K562 (cell line): ENCODE measurements around the gene LTBP4. TPM values are rescaled to one million over a fixed set of nuclear protein-coding genes. Genes with fewer than 3 reads are reported as not detected.

ENCODE experiments used
- ATAC-seq: fragments of 200-7000 bp; cut with Tn5 transposase; 3 replicates; pipeline ENCODE4 v1.9.1; 2020; ENCODE audit warnings: moderate library complexity
- BruUV-seq: library from RNA; stranded (reverse); fragments of 400-500 nt; replicated peaks from 2 replicates; lab custom pipeline; 2021; lab: Mats Ljungman, UMichigan
- CTCF ChIA-PET: fragments of 300-600 bp; formaldehyde crosslinking; extraction: SDS; loops from one replicate; lab custom pipeline; 2021; ENCODE audit warnings: low intra/inter-chr PET ratio; lab: Yijun Ruan, JAX
- POLR2A ChIA-PET: fragments of 300-600, 350-650 bp; sonication (Branson Sonifier 250); formaldehyde crosslinking; extraction: SDS; loops from one replicate; lab custom pipeline; 2021; ENCODE audit warnings: antibody characterized with exemption, inconsistent platforms; lab: Yijun Ruan, JAX
- DNase-seq, 4 experiments: peaks; one replicate each; pipeline versions ENCODE4 v3.0.0 to v3.0.0-alpha.2; 2011 to 2018; ENCODE audit warnings: low spot score in 3 of 4, mixed read lengths in 3 of 4; ENCODE audit errors: extremely low read depth in 1 of 4
- FAIRE-seq: peaks from 2 replicates; lab custom pipeline; 2011; peaks lifted over from hg19 to GRCh38; lab: Jason Lieb, UNC
- H2AFZ ChIP-seq: 2 replicates; pipeline ENCODE4 v1.6.0; 2011; ENCODE audit warnings: low read depth, low read length, control low read depth, inconsistent platforms
- H3K27ac ChIP-seq: fragments of 200-600 bp; 3 replicates; pipeline ENCODE4 v1.8.0; 2011; ENCODE audit warnings: low read depth, mild to moderate bottlenecking, control low read depth, inconsistent platforms, low read length, moderate library complexity, mixed read lengths; ENCODE audit errors: extremely low read depth
- H3K27me3 ChIP-seq, 2 experiments: fragments of 300-600 bp in 1 of 2; 2 replicates in 1 of 2; 3 replicates in 1 of 2; pipeline versions ENCODE4 v1.6.0 to v1.8.0; 2011; ENCODE audit warnings: inconsistent platforms in 2 of 2, low read length in 2 of 2, mild to moderate bottlenecking in 1 of 2, mixed read lengths in 1 of 2, moderate library complexity in 1 of 2; ENCODE audit not compliant: control insufficient read depth in 2 of 2, insufficient read depth in 2 of 2
- H3K36me3 ChIP-seq: fragments of 300-600 bp; 3 replicates; pipeline ENCODE4 v1.8.0; 2011; ENCODE audit warnings: mild to moderate bottlenecking, low read length, inconsistent platforms; ENCODE audit not compliant: control insufficient read depth, insufficient read depth
- H3K4me1 ChIP-seq, 2 experiments: fragments of 200-600 bp in 1 of 2; replicated peaks in 1 of 2; 2 replicates in 1 of 2; 3 replicates in 1 of 2; pipeline versions ENCODE4 v1.5.1 to v1.8.0; 2011; ENCODE audit warnings: inconsistent platforms in 2 of 2, low read length in 2 of 2, mild to moderate bottlenecking in 1 of 2, mixed read lengths in 1 of 2, moderate library complexity in 1 of 2; ENCODE audit not compliant: control insufficient read depth in 2 of 2, insufficient read depth in 2 of 2
- H3K4me2 ChIP-seq: 2 replicates; pipeline ENCODE4 v1.6.1; 2011; ENCODE audit warnings: low read length, control low read depth, inconsistent platforms, mixed read lengths; ENCODE audit not compliant: insufficient read depth
- H3K4me3 ChIP-seq: fragments of 200-600 bp; sonication (generic), shearing (Covaris generic); 2 replicates; pipeline ENCODE4 v1.5.1; 2016; ENCODE audit warnings: control low read depth, inconsistent platforms
- H3K79me2 ChIP-seq: fragments of 200-600 bp; 3 replicates; pipeline ENCODE4 v1.8.0; 2011; ENCODE audit warnings: low read length, inconsistent platforms; ENCODE audit not compliant: control insufficient read depth, insufficient read depth
- H3K9ac ChIP-seq, 2 experiments: 2 replicates each; pipeline versions ENCODE4 v1.6.0 to v1.6.1; 2011; ENCODE audit warnings: low read depth in 2 of 2, low read length in 2 of 2, control low read depth in 1 of 2, inconsistent platforms in 1 of 2, mild to moderate bottlenecking in 1 of 2, mixed read lengths in 1 of 2; ENCODE audit not compliant: insufficient read depth in 1 of 2
- H3K9me1 ChIP-seq: one replicate; pipeline ENCODE4 v1.6.0; 2011; ENCODE audit warnings: inconsistent platforms, mild to moderate bottlenecking, low read length, moderate library complexity; ENCODE audit not compliant: control insufficient read depth, insufficient read depth
- H3K9me3 ChIP-seq: replicated peaks from 2 replicates; pipeline ENCODE4 v1.5.1; 2011; ENCODE audit warnings: low read depth, low read length, inconsistent platforms; ENCODE audit not compliant: control insufficient read depth, insufficient read depth
- H4K20me1 ChIP-seq: replicated peaks from 2 replicates; pipeline ENCODE4 v1.6.1; 2011; ENCODE audit warnings: low read length, inconsistent platforms, mixed read lengths; ENCODE audit not compliant: control insufficient read depth, insufficient read depth
- CBFA2T2 ChIP-seq: fragments of 450-650 bp; conservative IDR thresholded peaks from 2 replicates; pipeline ENCODE4 v1.6.1; 2017; ENCODE audit warnings: mild to moderate bottlenecking
- CBFA2T3 ChIP-seq: fragments of 450-650 bp; IDR thresholded peaks from 2 replicates; pipeline ENCODE4 v1.6.1; 2017
- KDM5B ChIP-seq: fragments of 200-600 bp; sonication (generic); IDR thresholded peaks from 2 replicates; pipeline ENCODE4 v1.6.1; 2012; ENCODE audit warnings: low read depth, mild to moderate bottlenecking, moderate library complexity, low read length, control low read depth, inconsistent platforms; ENCODE audit not compliant: insufficient replicate concordance
- TSC22D4 ChIP-seq: fragments of 450-650 bp; IDR thresholded peaks from 2 replicates; pipeline ENCODE4 v1.6.1; 2016; ENCODE audit warnings: missing genetic modification characterization, missing biosample characterization, control low read depth
- ZEB2 ChIP-seq: fragments of 450-650 bp; IDR thresholded peaks from 2 replicates; pipeline ENCODE4 v1.6.1; 2016
- ZNF699 ChIP-seq: fragments of 250-450 bp; sonication (Bioruptor Pico); IDR thresholded peaks from 2 replicates; pipeline ENCODE4 v1.8.0; 2021; ENCODE audit warnings: mild to moderate bottlenecking, moderate library complexity; ENCODE audit not compliant: insufficient replicate concordance
- WGBS: fragments of 100-300 bp; shearing (Covaris generic); methylation state at CpG from one replicate; pipeline ENCODE4 v1.1.6; 2016; ENCODE audit warnings: low coverage, mixed read lengths; ENCODE audit not compliant: insufficient coverage; ENCODE audit errors: missing lambda C conversion rate; 5-methylcytosine and 5-hydroxymethylcytosine counted together
- in situ Hi-C: fragments of 300-500 bp; cut with MboI; formaldehyde crosslinking; loops from 4 replicates; pipeline ENCODE4 v1.15.0; 2018; ENCODE audit warnings: inconsistent platforms, mixed read lengths
- intact Hi-C: fragments of 100-400 bp; cut with micrococcal nuclease; formaldehyde crosslinking; loops from 2 replicates; pipeline ENCODE4 v1.14.2; 2022
- polyA plus RNA-seq, 8 experiments: library from polyadenylated mRNA; depleted of rRNA in 4 of 8; stranded (reverse) in 5 of 8; unstranded in 3 of 8; fragments of >200 nt; fragmentation: Nextera tagmentation in 2 of 8; fragmentation: Illumina TruSeq in 1 of 8; extraction: Ambion mirVana in 2 of 8; extraction: Trizol in 1 of 8; gene quantifications; 2 replicates each; pipeline versions ENCODE4 v1.2.1 to v1.2.3, GENCODE V29; 2011 to 2014; ENCODE audit warnings: inconsistent platforms in 1 of 8, missing spikeins in 1 of 8
- total RNA-seq, 7 experiments: library from RNA; depleted of rRNA in 6 of 7; stranded (reverse); fragments of >200 nt in 6 of 7; fragmentation: Illumina TruSeq in 2 of 7; extraction: Trizol in 2 of 7; gene quantifications; 2 replicates each; pipeline versions ENCODE4 v1.2.1 to v1.2.3, GENCODE V29; 2011 to 2021; ENCODE audit warnings: low replicate concordance in 1 of 7
- TF ChIP-seq, protein P1 (sequence below): sonication (generic); formaldehyde crosslinking; IDR thresholded peaks from 2 replicates; pipeline ENCODE4 v1.8.1; 2023; ENCODE audit warnings: mild to moderate bottlenecking, missing genetic modification reagents
- TF ChIP-seq, protein P2 (sequence below), 2 experiments: IDR thresholded peaks; 2 replicates each; pipeline ENCODE4 v1.6.1; 2012; ENCODE audit warnings: improper control_type of control experiment in 2 of 2, low read depth in 2 of 2, low read length in 2 of 2, borderline replicate concordance in 1 of 2
- TF ChIP-seq, protein P3 (sequence below): fragments of 450-650 bp; IDR thresholded peaks from one replicate; pipeline ENCODE4 v1.6.1; 2018; ENCODE audit warnings: mild to moderate bottlenecking, moderate library complexity; ENCODE audit not compliant: partially characterized antibody
- TF ChIP-seq, protein P4 (sequence below), 3 experiments: fragments of 200-800 bp in 1 of 3; sonication (Bioruptor generic) in 1 of 3; sonication (generic) in 1 of 3; formaldehyde crosslinking in 1 of 3; IDR thresholded peaks; 2 replicates each; pipeline versions ENCODE4 v1.6.1 to v1.8.0; 2016 to 2022; ENCODE audit warnings: mild to moderate bottlenecking in 2 of 3, missing compliant biosample characterization in 2 of 3, missing genetic modification characterization in 2 of 3, missing genetic modification reagents in 1 of 3

LTBP4 gene
- total and polyA plus RNA-seq, 9 of the 15 experiments (the other 6 are each of a cell fraction or from before 2014, with no cell fraction given): 0.35 to 160 (median 31.6) TPM

DNA sequence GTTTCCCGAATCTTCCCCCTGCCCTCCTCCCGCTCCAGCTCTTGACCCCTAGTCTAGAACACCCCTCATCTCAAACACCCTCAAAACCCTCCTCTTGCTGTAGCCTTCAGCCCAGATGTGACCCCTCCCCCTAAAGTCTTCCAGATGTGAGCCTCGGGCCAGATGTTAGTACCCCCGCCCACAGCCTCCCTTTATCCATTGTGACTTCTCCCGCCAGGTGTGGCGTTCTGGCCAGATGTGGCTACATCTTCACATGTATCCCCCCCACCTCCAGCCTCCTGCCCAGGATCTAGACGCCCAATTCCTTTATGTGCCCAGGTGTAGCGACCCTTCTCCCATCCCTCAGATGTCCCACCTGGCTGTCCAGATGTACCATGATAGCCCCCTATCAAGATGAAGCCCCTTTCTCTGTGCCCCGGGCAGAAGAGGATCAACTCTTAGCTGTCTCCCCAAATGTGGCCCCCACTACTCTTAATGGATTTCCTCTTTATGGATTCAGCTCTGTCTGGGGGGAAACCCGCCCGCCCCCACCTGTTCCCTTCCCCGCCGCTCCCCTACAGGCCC, 517 bp upstream of the LTBP4 start:
- DNase-seq (no peak), FAIRE-seq (no peak), ATAC-seq (no peak)
- WGBS: 43% methylated on average over 13 of the region's 13 CpGs
- H3K4me2 ChIP-seq: peak overlapping the region; percentile 43
- peak overlapping the region in 1 of 2 experiments; percentile 66; a peak in 1 of 4 replicates for H3K9ac ChIP-seq
- H3K9me3 ChIP-seq: no peaks in the 10 kb centered on the region
- peaks cover 52 to 92% of the 10 kb centered on the region in 2 experiments for H3K4me1 ChIP-seq
- POLR2A ChIA-PET: interaction anchor here (0.6 to 1.4 kb wide), 6 partner anchors 12 to 227 kb away, joined by 3 to 6 read pairs (median 3); no protein-coding TSS in a partner anchor
- no peak overlapping the region for H3K27ac ChIP-seq
- H3K4me3 ChIP-seq: no peak overlapping the region; the same call in 1 of the 2 replicates
- peaks cover 28% of the 10 kb centered on the region for H3K79me2 ChIP-seq
- H3K36me3 ChIP-seq: peaks cover 7% of the 10 kb centered on the region; the same call in 1 of the 3 replicates
- CTCF ChIA-PET: interaction anchor here (1.2 kb wide), 1 partner anchor 71 kb away, joined by 5 read pairs; no protein-coding TSS in a partner anchor
- in situ Hi-C loops (no loop called here), intact Hi-C loops (loop anchor here (5.0 kb wide), 1 partner anchor 293 kb away; no protein-coding TSS in a partner anchor)
- BruUV-seq: no TSS peak
- H4K20me1 ChIP-seq: peaks cover 6% of the 10 kb centered on the region; the same call in 1 of the 2 replicates
- no peaks in the 10 kb centered on the region for H3K27me3 ChIP-seq
- no peak overlapping the region for H2AFZ ChIP-seq
- H3K9me1 ChIP-seq: peaks cover 4% of the 10 kb centered on the region
- TF ChIP-seq ZEB2 (peak; percentile 32; the same call in 1 of the 2 replicates), CBFA2T3 (peak; percentile 62), ZNF699 (no peak), TSC22D4 (no peak), CBFA2T2 (peak; percentile 65), KDM5B (no peak)
- TF ChIP-seq, protein P1, sequence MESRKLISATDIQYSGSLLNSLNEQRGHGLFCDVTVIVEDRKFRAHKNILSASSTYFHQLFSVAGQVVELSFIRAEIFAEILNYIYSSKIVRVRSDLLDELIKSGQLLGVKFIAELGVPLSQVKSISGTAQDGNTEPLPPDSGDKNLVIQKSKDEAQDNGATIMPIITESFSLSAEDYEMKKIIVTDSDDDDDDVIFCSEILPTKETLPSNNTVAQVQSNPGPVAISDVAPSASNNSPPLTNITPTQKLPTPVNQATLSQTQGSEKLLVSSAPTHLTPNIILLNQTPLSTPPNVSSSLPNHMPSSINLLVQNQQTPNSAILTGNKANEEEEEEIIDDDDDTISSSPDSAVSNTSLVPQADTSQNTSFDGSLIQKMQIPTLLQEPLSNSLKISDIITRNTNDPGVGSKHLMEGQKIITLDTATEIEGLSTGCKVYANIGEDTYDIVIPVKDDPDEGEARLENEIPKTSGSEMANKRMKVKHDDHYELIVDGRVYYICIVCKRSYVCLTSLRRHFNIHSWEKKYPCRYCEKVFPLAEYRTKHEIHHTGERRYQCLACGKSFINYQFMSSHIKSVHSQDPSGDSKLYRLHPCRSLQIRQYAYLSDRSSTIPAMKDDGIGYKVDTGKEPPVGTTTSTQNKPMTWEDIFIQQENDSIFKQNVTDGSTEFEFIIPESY (CRISPR knock-in tag): peak; percentile 77
- TF ChIP-seq, protein P2, sequence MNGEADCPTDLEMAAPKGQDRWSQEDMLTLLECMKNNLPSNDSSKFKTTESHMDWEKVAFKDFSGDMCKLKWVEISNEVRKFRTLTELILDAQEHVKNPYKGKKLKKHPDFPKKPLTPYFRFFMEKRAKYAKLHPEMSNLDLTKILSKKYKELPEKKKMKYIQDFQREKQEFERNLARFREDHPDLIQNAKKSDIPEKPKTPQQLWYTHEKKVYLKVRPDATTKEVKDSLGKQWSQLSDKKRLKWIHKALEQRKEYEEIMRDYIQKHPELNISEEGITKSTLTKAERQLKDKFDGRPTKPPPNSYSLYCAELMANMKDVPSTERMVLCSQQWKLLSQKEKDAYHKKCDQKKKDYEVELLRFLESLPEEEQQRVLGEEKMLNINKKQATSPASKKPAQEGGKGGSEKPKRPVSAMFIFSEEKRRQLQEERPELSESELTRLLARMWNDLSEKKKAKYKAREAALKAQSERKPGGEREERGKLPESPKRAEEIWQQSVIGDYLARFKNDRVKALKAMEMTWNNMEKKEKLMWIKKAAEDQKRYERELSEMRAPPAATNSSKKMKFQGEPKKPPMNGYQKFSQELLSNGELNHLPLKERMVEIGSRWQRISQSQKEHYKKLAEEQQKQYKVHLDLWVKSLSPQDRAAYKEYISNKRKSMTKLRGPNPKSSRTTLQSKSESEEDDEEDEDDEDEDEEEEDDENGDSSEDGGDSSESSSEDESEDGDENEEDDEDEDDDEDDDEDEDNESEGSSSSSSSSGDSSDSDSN (IDR thresholded peaks at IDR 0.05; ENCODE audit: borderline replicate concordance in 1 of 2, low read depth in 2 of 2, low read length in 2 of 2): no peak
- TF ChIP-seq, protein P3, sequence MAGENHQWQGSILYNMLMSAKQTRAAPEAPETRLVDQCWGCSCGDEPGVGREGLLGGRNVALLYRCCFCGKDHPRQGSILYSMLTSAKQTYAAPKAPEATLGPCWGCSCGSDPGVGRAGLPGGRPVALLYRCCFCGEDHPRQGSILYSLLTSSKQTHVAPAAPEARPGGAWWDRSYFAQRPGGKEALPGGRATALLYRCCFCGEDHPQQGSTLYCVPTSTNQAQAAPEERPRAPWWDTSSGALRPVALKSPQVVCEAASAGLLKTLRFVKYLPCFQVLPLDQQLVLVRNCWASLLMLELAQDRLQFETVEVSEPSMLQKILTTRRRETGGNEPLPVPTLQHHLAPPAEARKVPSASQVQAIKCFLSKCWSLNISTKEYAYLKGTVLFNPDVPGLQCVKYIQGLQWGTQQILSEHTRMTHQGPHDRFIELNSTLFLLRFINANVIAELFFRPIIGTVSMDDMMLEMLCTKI: no peak
- TF ChIP-seq, protein P4, sequence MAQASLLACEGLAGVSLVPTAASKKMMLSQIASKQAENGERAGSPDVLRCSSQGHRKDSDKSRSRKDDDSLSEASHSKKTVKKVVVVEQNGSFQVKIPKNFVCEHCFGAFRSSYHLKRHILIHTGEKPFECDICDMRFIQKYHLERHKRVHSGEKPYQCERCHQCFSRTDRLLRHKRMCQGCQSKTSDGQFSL (CRISPR knock-in tag; IDR thresholded peaks at IDR 0.05): peak; percentile 79
- TF ChIP-seq, protein P4 (tag; IDR thresholded peaks at IDR 0.05): no peak
